ENCODE results near the gene C7orf57. TPM values are rescaled to one million over a fixed set of nuclear protein-coding genes. Genes with fewer than 3 reads are reported as not detected.

C7orf57 gene
- total and polyA plus RNA-seq, 10 of the 15 experiments (the other 5 are each of a cell fraction or from before 2014, with no cell fraction given) = 0.04 to 0.21 (median 0.10) TPM; not detected in 5

- no peak overlapping the region for H3K9ac ChIP-seq (ENCODE audit: control insufficient read depth, insufficient read depth, low read length)
- H3K4me2 ChIP-seq (ENCODE audit: control insufficient read depth, insufficient read depth) = no peak overlapping the region
- no peak for TF ChIP-seq MEF2A (IDR thresholded peaks at IDR 0.05; ENCODE audit: insufficient read depth, low read depth, low read length)
- TF ChIP-seq REST (IDR thresholded peaks at IDR 0.05; ENCODE audit: low read depth, low read length) = no peak
- TF ChIP-seq CREB1 (IDR thresholded peaks at IDR 0.05; ENCODE audit: low read depth) = no peak
- no peak for TF ChIP-seq PAX5 (IDR thresholded peaks at IDR 0.05; ENCODE audit: borderline replicate concordance, low read depth, low read length)
- no peak for TF ChIP-seq SRF (IDR thresholded peaks at IDR 0.05; ENCODE audit: low read depth in 2 of 2, low read length in 2 of 2)
- no peak for TF ChIP-seq CHD1 (IDR thresholded peaks at IDR 0.05; ENCODE audit: low read depth, low read length)
- no peak for TF ChIP-seq SIX5 (IDR thresholded peaks at IDR 0.05; ENCODE audit: low read depth, low read length, severe bottlenecking)
- TF ChIP-seq ZZZ3 (IDR thresholded peaks at IDR 0.05; ENCODE audit: control insufficient read depth, insufficient read length, low read depth) = no peak
- TF ChIP-seq ZNF24 (IDR thresholded peaks at IDR 0.05) = no peak
- TF ChIP-seq, protein P1, sequence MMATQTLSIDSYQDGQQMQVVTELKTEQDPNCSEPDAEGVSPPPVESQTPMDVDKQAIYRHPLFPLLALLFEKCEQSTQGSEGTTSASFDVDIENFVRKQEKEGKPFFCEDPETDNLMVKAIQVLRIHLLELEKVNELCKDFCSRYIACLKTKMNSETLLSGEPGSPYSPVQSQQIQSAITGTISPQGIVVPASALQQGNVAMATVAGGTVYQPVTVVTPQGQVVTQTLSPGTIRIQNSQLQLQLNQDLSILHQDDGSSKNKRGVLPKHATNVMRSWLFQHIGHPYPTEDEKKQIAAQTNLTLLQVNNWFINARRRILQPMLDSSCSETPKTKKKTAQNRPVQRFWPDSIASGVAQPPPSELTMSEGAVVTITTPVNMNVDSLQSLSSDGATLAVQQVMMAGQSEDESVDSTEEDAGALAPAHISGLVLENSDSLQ (IDR thresholded peaks at IDR 0.05) = no peak
- no peak for TF ChIP-seq RFX5 (IDR thresholded peaks at IDR 0.05; ENCODE audit: low read depth, low read length)
- no peak for TF ChIP-seq HDAC2 (IDR thresholded peaks at IDR 0.05)
- no peak for TF ChIP-seq KLF5 (IDR thresholded peaks at IDR 0.05; ENCODE audit: partially characterized antibody)
- TF ChIP-seq STAT1 (conservative IDR thresholded peaks at IDR 0.05) = no peak
- TF ChIP-seq CEBPB (IDR thresholded peaks at IDR 0.05; ENCODE audit: borderline replicate concordance in 1 of 2, low read depth in 2 of 2, low read length in 2 of 2) = no peak
- no peak for TF ChIP-seq MTA3 (IDR thresholded peaks at IDR 0.05; ENCODE audit: borderline replicate concordance, low read length)
- no peak for TF ChIP-seq BRCA1 (IDR thresholded peaks at IDR 0.05; ENCODE audit: low read depth, low read length)
- no peak for TF ChIP-seq NFYB (IDR thresholded peaks at IDR 0.05; ENCODE audit: insufficient read depth, low read depth, low read length)
- ATAC-seq (no peak), DNase-seq (ENCODE audit: low read depth, low spot score) (no peak), FAIRE-seq (no peak)
- 0 out of 2 replicates have a peak, but pooled peaks cover 3% of the 10 kb centered on the region for H3K4me1 ChIP-seq (ENCODE audit: control insufficient read depth, insufficient read depth, low read length)
- SMC1A ChIA-PET (ENCODE audit: uncharacterized antibody, unreplicated experiment) = interaction anchor here (1.5 kb wide), 1 partner anchor 32 kb away, joined by 3 read pairs; no protein-coding TSS in a partner anchor
- intact Hi-C loops (cut with micrococcal nuclease; ENCODE audit: unreplicated experiment) (no loop called here), in situ Hi-C loops (cut with MboI) (no loop called here)
- no TSS peak for BruUV-seq (replicated peaks)
- no peaks in the 10 kb centered on the region for H4K20me1 ChIP-seq (ENCODE audit: control insufficient read depth, insufficient read depth)
- no peaks in the 10 kb centered on the region for H3K9me3 ChIP-seq (replicated peaks; ENCODE audit: control insufficient read depth, insufficient read depth, low read length)
- H3K27me3 ChIP-seq (replicated peaks in 1 of 2; ENCODE audit: control insufficient read depth in 2 of 2, insufficient read depth in 2 of 2, low read length in 1 of 2) = no peaks in the 10 kb centered on the region
- RAD21 ChIA-PET (ENCODE audit: unreplicated experiment) = interaction anchor here (1.4 kb wide), 1 partner anchor 87 kb away, joined by 3 read pairs; no protein-coding TSS in a partner anchor
- no peaks in the 10 kb centered on the region for H3K79me2 ChIP-seq (ENCODE audit: control insufficient read depth, insufficient read depth, low read length)
- no peak overlapping the region for H3K4me3 ChIP-seq
- H3K36me3 ChIP-seq (ENCODE audit: control insufficient read depth in 2 of 2, insufficient read depth in 2 of 2, low read length in 1 of 2) = no peaks in the 10 kb centered on the region
- 67% methylated on average over 2 of the region's 2 CpGs for WGBS (ENCODE audit: insufficient coverage, insufficient replicate concordance, low lambda C conversion rate, missing lambda C conversion rate)
- no peak overlapping the region for H2AFZ ChIP-seq (ENCODE audit: control insufficient read depth, low read depth, low read length)
- POLR2A ChIA-PET = interaction anchor here (1.2 kb wide), 1 partner anchor 20 kb away, joined by 6 read pairs; no protein-coding TSS in a partner anchor
- CTCF ChIA-PET = interaction anchor here (0.6 to 1.0 kb wide), 3 partner anchors 48 to 133 kb away, joined by 3 read pairs; no protein-coding TSS in a partner anchor
- H3K27ac ChIP-seq (ENCODE audit: control insufficient read depth, insufficient read depth) = no peak overlapping the region
Measured at GRCh38 chr7:48078470-48078869, 43.1 kb downstream of the C7orf57 start.
